Left lung (tissue), 14 donors: ENCODE data around the gene TLCD3B. TPM values are rescaled to one million over a fixed set of nuclear protein-coding genes. Genes with fewer than 3 reads are reported as not detected.
A peak's percentile ranks its signal among the peaks of the same experiment; 100 is the strongest.

Experiments used
- ATAC-seq: fragments of 200-7000 bp; cut with Tn5 transposase; one replicate; pipeline ENCODE4 v1.9.1; 2020; ENCODE audit warnings: moderate library complexity
- DNase-seq, 4 donors: peaks; one replicate each; pipeline ENCODE4 v3.0.0-alpha.2; 2013 to 2020
- H3K27ac ChIP-seq, 2 donors: fragments of 200-600 bp; sonication (generic) in 1 of 2; one replicate each; pipeline versions ENCODE4 v1.5.0 to v1.8.0; 2020 to 2021
- H3K27me3 ChIP-seq, 2 donors: fragments of 200-600 bp; sonication (generic) in 1 of 2; one replicate each; pipeline versions ENCODE4 v1.5.0 to v1.8.0; 2020 to 2021
- H3K36me3 ChIP-seq, 2 donors: fragments of 200-600 bp; sonication (generic) in 1 of 2; one replicate each; pipeline versions ENCODE4 v1.5.0 to v1.8.0; 2020 to 2021
- H3K4me1 ChIP-seq, 2 donors: fragments of 200-600 bp; one replicate each; pipeline ENCODE4 v1.8.0; 2021
- H3K4me3 ChIP-seq, 2 donors: fragments of 200-600 bp; sonication (generic) in 1 of 2; one replicate each; pipeline versions ENCODE4 v1.5.0 to v1.8.0; 2020 to 2021; ENCODE audit warnings: mild to moderate bottlenecking in 1 of 2
- H3K9me3 ChIP-seq, 2 donors: fragments of 200-600 bp; sonication (generic) in 1 of 2; one replicate each; pipeline versions ENCODE4 v1.5.0 to v1.8.0; 2020 to 2021
- intact Hi-C, 2 donors: fragments of 100-400 bp; cut with DNase I; formaldehyde crosslinking; loops; one replicate each; pipeline versions ENCODE4 v1.11.2 to v1.14.2; 2022
- long read RNA-seq, 12 donors: library from polyadenylated mRNA in 2 of 12; unstranded in 2 of 12; transcript quantifications; one replicate each; pipeline ENCODE4 v2.0.0 and lab custom pipeline, GENCODE V29; 2019 to 2026
- polyA plus RNA-seq, 6 donors: library from polyadenylated mRNA; unstranded; fragments of 120-200 nt; gene quantifications; one replicate each; pipeline ENCODE4 v1.2.1, GENCODE V29; 2013; ENCODE audit not compliant: insufficient read length in 6 of 6
- total RNA-seq, 2 donors: library from RNA; stranded (reverse); fragmentation: NEBNext Ultra II Directional; extraction: Animal tissue kit (Norgen Biotek cat#: 25700); gene quantifications; one replicate each; pipeline ENCODE4 v1.2.1, GENCODE V29; 2021
- TF ChIP-seq, protein P1 (sequence below), 2 donors: fragments of 200-600 bp; sonication (generic) in 1 of 2; IDR thresholded peaks; one replicate each; pipeline versions ENCODE4 v1.5.0 to v1.8.0; 2021; ENCODE audit warnings: antibody characterized with exemption in 2 of 2
- donor health status: DM: no; HTN: yes; CAD: no.
- donor health status: DM: no; HTN: no; CAD: no.

Gene TLCD3B, protein sequence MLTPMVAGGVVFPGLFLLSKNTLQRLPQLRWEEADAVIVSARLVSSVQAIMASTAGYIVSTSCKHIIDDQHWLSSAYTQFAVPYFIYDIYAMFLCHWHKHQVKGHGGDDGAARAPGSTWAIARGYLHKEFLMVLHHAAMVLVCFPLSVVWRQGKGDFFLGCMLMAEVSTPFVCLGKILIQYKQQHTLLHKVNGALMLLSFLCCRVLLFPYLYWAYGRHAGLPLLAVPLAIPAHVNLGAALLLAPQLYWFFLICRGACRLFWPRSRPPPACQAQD
- total RNA-seq (under 1 TPM in 1 of 2 donors, not detected in 1; 0.29 TPM), polyA plus RNA-seq (1 to 10 TPM in 3 of 6 donors, under 1 TPM in 3; 0.28 to 1.4 (median 0.96) TPM)
- long read RNA-seq, donor 1: 0 reads
- long read RNA-seq, donor 2: 0 reads
- long read RNA-seq, donor 3: 0 reads
- long read RNA-seq, donor 4, partial matches to known transcripts: 1 of 1 reads
- long read RNA-seq, donor 4, other reads (novel, unspliced or antisense): 0 of 1 reads
- long read RNA-seq, donor 5, partial matches to known transcripts: 275 of 275 reads
- long read RNA-seq, donor 5, other reads (novel, unspliced or antisense): 0 of 275 reads
- long read RNA-seq, donor 6: 0 reads
- long read RNA-seq, donor 7: 0 reads
- long read RNA-seq, donor 8: 0 reads
- long read RNA-seq, donor 9: 0 reads
- long read RNA-seq, donor 10: 0 reads
- long read RNA-seq, donor 11: 0 reads
- long read RNA-seq, donor 12: 0 reads

DNA sequence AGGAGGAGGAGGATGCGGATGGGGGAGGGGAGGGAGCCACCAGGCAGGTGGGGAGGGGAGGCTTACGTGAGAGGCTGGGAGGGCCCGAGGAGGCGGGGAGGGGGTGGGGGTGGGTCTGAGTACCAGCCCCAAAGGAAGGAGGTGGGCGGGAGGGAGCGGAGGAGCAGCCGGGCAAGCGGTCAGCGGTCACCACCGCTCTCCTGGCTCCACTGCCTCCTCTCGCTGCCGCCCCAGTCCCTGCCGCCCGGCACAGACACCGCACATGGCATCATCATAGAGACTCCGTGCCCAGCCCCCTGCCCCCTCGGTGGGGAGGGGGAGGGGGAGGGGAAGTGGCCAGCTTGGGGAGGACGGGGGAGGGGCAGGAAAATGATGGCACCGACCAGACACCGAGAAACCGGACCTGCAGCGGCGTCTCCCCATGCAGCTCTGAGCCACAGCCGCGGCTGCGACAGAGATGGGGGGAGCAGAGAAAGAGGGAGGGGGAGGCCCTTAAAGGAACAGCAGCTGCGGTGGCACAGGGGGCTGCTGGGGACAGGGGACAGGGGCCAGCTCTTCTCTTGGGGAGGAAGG, at the start of gene TLCD3B:
TLCD3B (minus strand) TSS at position 431 of the 573 bp plus-strand sequence. CDS start 744 bp downstream, outside the sequence.
- intact Hi-C loops: no loop called here
- DNase-seq (peak in 1 of 4 donors; percentile 76), ATAC-seq (no peak)
- no peaks in the 10 kb centered on the region for H3K9me3 ChIP-seq
- no peak within 1 kb of the TSS for H3K4me3 ChIP-seq
- no peaks in the 10 kb centered on the region for H3K36me3 ChIP-seq
- H3K27me3 ChIP-seq: peaks cover 34 to 100% of the 10 kb centered on the region in 2 donors
- peaks cover 0 to 9% of the 10 kb centered on the region in 2 donors for H3K4me1 ChIP-seq
- no peak within 1 kb of the TSS for H3K27ac ChIP-seq
- TF ChIP-seq, protein P1, sequence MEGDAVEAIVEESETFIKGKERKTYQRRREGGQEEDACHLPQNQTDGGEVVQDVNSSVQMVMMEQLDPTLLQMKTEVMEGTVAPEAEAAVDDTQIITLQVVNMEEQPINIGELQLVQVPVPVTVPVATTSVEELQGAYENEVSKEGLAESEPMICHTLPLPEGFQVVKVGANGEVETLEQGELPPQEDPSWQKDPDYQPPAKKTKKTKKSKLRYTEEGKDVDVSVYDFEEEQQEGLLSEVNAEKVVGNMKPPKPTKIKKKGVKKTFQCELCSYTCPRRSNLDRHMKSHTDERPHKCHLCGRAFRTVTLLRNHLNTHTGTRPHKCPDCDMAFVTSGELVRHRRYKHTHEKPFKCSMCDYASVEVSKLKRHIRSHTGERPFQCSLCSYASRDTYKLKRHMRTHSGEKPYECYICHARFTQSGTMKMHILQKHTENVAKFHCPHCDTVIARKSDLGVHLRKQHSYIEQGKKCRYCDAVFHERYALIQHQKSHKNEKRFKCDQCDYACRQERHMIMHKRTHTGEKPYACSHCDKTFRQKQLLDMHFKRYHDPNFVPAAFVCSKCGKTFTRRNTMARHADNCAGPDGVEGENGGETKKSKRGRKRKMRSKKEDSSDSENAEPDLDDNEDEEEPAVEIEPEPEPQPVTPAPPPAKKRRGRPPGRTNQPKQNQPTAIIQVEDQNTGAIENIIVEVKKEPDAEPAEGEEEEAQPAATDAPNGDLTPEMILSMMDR (IDR thresholded peaks at IDR 0.05): no peak

GRCh38 chr16:30079480-30079879, 48.4 kb upstream of the TLCD3B start:
- H3K36me3 ChIP-seq: peaks cover 0 to 72% of the 10 kb centered on the region in 2 donors
- no peak for ATAC-seq

GRCh38 chr16:30078744-30079143, 47.7 kb upstream of the TLCD3B start:
- intact Hi-C loops: no loop called here
- no peaks in the 10 kb centered on the region for H3K9me3 ChIP-seq
- no peak overlapping the region for H3K4me3 ChIP-seq
- H3K36me3 ChIP-seq: peaks cover 0 to 66% of the 10 kb centered on the region in 2 donors
- TF ChIP-seq, protein P1 (IDR thresholded peaks at IDR 0.05): no peak
- H3K27me3 ChIP-seq: no peaks in the 10 kb centered on the region
- DNase-seq: no peak
- H3K4me1 ChIP-seq: peaks cover 11 to 39% of the 10 kb centered on the region in 2 donors
- H3K27ac ChIP-seq: no peak overlapping the region
- no peak for ATAC-seq

More at GRCh38 chr16:30079480-30079879, 48.4 kb upstream of the TLCD3B start:
- H3K27ac ChIP-seq: no peak overlapping the region
- H3K4me1 ChIP-seq: peaks cover 11 to 40% of the 10 kb centered on the region in 2 donors
- H3K9me3 ChIP-seq: no peaks in the 10 kb centered on the region
- no peaks in the 10 kb centered on the region for H3K27me3 ChIP-seq
- no peak overlapping the region for H3K4me3 ChIP-seq
- intact Hi-C loops: no loop called here
- TF ChIP-seq, protein P1 (IDR thresholded peaks at IDR 0.05): no peak
- DNase-seq: no peak

DNA sequence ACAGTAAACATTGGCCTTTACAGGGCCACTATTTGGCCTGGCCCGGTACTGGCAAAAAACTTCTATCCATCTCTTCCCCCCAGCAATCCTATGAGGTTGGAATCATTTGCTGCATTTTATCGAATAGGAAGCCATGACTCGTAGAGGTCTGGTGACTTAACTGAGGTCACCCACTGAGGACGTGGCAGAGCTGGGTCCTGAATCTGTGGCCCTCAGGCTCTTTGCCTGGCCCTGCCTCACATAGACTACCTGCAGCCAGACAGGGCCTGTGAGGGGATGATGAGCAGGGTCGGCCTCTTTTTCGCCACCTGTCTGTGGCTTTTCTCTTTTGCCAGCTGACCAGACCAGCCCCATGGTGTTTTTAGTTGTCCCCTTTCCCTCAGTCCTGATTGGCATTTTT, 46.6 kb upstream of the TLCD3B start:
- Histone ChIP-seq H3K4me1 (peaks cover 11 to 39% of the 10 kb centered on the region in 2 donors), H3K9me3 (no peaks in the 10 kb centered on the region), H3K27me3 (no peaks in the 10 kb centered on the region), H3K27ac (peak overlapping the region in 1 of 2 donors; percentile 5), H3K4me3 (peak overlapping the region in 1 of 2 donors; percentile 98), H3K36me3 (peaks cover 0 to 66% of the 10 kb centered on the region in 2 donors)
- intact Hi-C loops: no loop called here
- TF ChIP-seq, protein P1 (IDR thresholded peaks at IDR 0.05): no peak
- DNase-seq: no peak
- ATAC-seq: no peak
